ENCODE results near the gene SCLY.

Gene SCLY

GRCh38 chr2:238128061-238128440 is 67.2 kb downstream of the SCLY start:
- DNase-seq (ENCODE audit: low read depth): no peak
- no peak for TF ChIP-seq CTCF (conservative IDR thresholded peaks at IDR 0.05; ENCODE audit: low read length)
- H3K4me3 ChIP-seq (ENCODE audit: low read length): no peak overlapping the region

- no peak overlapping the region for H3K4me3 ChIP-seq (ENCODE audit: low read length)
- no peak for DNase-seq (ENCODE audit: low read depth)
- TF ChIP-seq CTCF (conservative IDR thresholded peaks at IDR 0.05; ENCODE audit: low read length): no peak
Measured at GRCh38 chr2:238128534-238129001, 67.8 kb downstream of the SCLY start.

GRCh38 chr2:238129166-238130010 is 68.6 kb downstream of the SCLY start:
- TF ChIP-seq CTCF (conservative IDR thresholded peaks at IDR 0.05; ENCODE audit: low read length): no peak
- H3K4me3 ChIP-seq (ENCODE audit: low read length): no peak overlapping the region
- DNase-seq (ENCODE audit: low read depth): no peak

- no peak for DNase-seq (ENCODE audit: low read depth)
- TF ChIP-seq CTCF (conservative IDR thresholded peaks at IDR 0.05; ENCODE audit: low read length): no peak
- H3K4me3 ChIP-seq (ENCODE audit: low read length): no peak overlapping the region
Measured at GRCh38 chr2:238130111-238130695, 69.4 kb downstream of the SCLY start.

GRCh38 chr2:238130696-238131628 is 70.2 kb downstream of the SCLY start:
- no peak overlapping the region for H3K4me3 ChIP-seq (ENCODE audit: low read length)
- no peak for DNase-seq (ENCODE audit: low read depth)
- no peak for TF ChIP-seq CTCF (conservative IDR thresholded peaks at IDR 0.05; ENCODE audit: low read length)

GRCh38 chr2:238131761-238132462 is 71.1 kb downstream of the SCLY start:
- TF ChIP-seq CTCF (conservative IDR thresholded peaks at IDR 0.05; ENCODE audit: low read length): no peak
- no peak for DNase-seq (ENCODE audit: low read depth)
- no peak overlapping the region for H3K4me3 ChIP-seq (ENCODE audit: low read length)
